ENCODE measurements around the gene TMEM63A.
"Not testable (repeated sequence)": the region's sequence is repeated elsewhere in the genome, so short reads cannot be mapped to it uniquely, and the experiment has no call there.

The TMEM63A gene

GRCh38 chr1:225908013-225908640 is 25.9 kb upstream of the TMEM63A start:
- FAIRE-seq = no peak

- no peak for FAIRE-seq
Observed at GRCh38 chr1:225907341-225907740, 25.2 kb upstream of the TMEM63A start.

GRCh38 chr1:225906467-225906866 is 24.3 kb upstream of the TMEM63A start:
- FAIRE-seq = no peak

DNA sequence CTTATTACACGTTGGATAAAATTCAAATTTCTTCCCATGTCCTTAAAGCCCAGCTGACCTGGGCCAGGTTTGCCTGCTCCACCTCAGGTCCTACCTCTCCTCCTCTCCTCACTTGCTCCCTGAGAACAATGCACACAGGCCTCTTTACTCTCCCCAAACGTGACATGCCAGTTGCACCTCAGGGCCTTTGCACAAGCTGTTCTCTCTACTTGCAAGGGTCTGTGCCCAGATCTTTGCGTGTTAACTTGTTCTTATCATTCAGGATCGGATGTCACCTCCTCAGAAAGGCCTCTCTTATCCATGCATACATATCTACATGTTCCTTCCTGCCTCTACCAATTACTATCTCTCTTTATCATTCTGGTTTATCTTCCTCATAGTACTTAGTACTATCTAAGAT is 21.4 kb upstream of the TMEM63A start:
- no peak for FAIRE-seq

GRCh38 chr1:225899044-225899925 is 17.1 kb upstream of the TMEM63A start:
- no peak for FAIRE-seq

DNA sequence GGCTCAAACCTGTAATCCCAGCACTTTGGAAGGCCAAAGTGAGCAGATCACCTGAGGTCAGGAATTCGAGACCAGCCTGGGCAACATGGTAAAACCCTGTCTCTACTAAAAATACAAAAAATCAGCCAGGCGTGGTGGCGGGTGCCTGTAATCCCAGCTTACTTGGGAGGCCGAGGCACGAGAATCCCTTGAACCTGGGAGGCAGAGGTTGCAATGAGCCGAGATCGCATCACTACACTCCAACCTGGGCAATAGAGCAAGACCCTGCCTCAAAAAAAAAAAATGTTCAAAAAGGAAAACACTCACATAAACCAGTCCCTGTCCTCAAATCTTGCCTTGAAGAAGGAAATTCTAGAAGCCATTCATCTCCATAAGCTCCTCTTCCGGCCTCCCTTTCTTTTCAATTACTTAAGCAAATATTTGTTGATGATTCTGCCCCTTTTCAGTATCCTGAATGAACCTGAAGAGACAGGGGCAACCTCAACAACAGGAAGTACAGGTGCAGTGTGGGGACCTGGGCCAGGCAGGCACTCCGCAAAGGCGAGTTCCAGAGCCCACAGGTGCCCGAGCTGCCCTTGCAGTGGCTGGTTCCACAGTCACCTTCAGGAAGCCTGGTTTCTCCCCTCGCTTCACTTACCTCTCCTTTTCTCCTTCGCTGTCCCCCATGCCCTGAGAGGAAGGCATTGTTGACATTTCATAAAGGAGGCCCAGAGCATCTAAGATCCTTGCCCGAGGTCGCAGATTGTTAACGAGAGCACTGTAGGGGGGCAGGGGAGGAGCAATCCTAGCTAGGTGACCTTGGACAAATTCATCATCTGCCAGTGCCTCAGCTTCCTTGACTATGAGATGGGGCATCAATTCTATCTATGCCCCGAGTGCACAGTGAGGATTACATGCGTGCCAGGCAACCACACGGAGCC is 15.7 kb upstream of the TMEM63A start:
- no peak for FAIRE-seq

GRCh38 chr1:225896937-225897549 is 14.9 kb upstream of the TMEM63A start:
- FAIRE-seq = no peak

GRCh38 chr1:225896494-225896893 is 14.3 kb upstream of the TMEM63A start:
- FAIRE-seq = no peak

GRCh38 chr1:225892307-225892706 is 10.1 kb upstream of the TMEM63A start:
- no peak for FAIRE-seq

GRCh38 chr1:225891229-225891972 is 9.2 kb upstream of the TMEM63A start:
- no peak for FAIRE-seq

- no peak for FAIRE-seq
Observed at GRCh38 chr1:225890346-225891228, 8.4 kb upstream of the TMEM63A start.

GRCh38 chr1:225889743-225890142 is 7.6 kb upstream of the TMEM63A start:
- FAIRE-seq = no peak

DNA sequence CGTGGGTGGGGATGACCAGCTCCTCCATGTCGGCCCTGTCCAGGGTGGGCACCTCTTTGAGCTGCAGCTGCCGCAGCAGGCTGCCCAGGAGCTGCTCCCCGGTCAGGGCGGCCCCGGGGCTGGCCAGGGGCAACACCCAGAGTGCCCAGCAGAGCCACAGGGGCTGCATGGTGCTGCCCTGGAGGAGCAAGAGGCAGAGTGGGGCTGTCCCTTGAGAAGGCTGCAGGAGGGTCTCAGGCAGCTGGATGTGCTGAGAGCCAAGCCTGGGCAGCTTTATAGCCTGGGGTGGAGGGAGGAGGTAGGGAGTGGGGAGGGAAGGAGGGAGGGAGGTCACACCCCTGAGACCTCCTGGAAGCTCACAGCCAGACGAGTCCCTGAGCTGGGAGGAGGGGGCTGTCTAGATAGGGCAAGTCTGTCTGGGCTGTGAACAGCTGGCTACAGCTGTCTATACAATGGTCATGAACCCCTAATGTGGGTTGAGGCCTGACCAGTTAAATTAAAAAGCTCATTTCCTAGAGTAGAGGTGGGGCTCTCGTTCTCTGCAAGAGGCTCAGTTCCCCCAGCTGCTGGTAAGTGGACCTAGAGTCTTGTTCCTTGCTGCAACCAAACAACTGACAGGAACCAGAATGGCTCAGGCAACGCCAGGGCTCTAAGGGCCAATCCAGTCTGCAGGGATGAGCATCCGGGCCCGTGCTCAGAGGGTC is 6.9 kb upstream of the TMEM63A start, which contains the start of gene LEFTY1:
Gene LEFTY1, minus strand, starts transcription at position 249 of the 704 bp plus-strand sequence. Its CDS starts 80 bp downstream, at position 169.
- FAIRE-seq = no peak

DNA sequence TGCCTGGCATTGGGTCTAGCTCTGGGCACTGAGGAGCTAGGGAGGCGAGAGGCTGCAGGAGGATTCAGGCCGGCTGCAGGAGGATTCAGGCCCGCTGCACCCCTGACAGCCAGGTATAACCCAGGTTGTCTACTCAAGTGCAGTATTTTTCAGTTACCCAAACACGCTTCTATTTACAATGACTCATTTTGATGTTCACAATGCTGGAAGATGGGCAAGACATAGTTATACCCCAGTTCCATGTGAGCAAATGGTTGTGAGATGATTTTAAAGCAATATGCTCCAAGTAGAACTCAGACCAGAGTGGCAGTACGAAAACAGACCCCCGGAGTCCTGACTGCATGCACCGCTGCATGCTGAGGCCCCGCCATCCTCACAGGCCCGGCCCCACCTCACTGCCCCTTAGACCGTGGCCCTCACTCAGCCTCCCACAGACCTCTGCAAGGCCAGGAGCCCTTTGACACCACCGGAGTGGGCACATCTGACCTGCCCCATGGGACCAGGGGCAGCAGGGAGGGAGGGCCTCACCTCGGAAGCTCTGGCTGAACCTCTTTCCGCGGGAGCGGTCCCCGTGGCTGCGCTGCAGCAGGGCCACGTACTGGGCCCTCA is 6.2 kb upstream of the TMEM63A start:
- no peak for FAIRE-seq

- not testable (repeated sequence) for FAIRE-seq
Observed at GRCh38 chr1:225887554-225888288, 5.5 kb upstream of the TMEM63A start.

GRCh38 chr1:225887030-225887314 is 4.8 kb upstream of the TMEM63A start:
- no peak for FAIRE-seq

DNA sequence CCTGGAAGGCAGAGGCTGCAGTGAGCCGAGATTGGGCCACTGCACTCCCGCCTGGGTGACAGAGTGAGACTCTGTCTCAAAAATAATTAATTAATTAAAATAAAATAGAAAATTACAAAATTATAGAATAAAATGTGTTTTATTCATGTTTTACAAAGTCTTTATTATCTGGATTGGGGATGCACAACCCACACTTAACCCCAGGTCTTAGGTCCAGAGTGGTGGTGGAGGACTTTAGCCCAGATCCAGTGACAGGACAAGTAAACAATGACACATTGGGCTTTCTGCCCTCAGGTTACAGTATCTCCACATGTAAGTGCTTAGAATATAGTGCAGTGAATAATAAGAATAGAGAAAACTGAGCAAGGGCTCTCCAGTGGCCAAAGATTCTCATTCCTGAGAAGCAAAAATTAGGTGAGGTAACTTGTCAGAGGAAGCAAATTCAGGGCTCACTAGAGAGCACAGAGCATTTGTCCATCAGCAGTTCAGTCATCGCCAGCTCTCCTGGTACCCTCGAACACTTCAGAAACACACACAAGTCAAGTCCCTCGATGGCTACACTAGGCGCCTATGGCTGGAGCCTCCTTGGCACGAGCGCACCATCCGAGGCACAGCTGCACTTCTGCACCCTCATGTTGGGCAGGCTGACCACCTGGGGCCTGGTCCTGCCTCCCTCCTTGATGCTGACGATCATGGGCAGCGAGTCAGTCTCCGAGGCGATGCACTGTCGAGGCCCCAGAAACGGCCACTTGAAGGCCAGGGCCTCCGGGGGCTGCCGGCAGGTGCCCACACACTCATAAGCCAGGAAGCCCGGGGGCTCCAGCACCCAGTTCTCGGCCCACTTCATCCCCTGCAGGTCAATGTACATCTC is 4.2 kb upstream of the TMEM63A start:
- no peak for FAIRE-seq

DNA sequence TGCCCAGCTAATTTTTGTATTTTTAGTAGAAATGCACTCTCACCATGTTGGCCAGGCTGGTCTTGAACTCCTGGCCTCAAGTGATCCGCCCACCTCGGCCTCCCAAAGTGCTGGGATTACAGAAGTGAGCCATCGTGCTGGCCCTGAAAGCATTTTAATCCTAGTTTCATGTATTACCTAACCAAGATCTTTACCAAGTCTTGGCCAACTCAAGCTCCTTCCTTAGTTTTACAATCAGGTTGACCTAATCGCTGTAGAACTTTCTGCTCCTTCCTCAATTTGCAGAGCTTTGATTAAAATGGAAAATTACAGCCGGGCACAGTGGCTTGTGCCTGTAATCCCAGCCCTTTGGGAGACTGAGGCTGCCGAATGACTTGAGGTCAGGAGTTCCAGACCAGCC is 3.2 kb upstream of the TMEM63A start:
- no peak for FAIRE-seq
